ENCODE measurements around the gene FKBP1A. TPM values are rescaled to one million over a fixed set of nuclear protein-coding genes. Genes with fewer than 3 reads are reported as not detected.
A peak's percentile ranks its signal among the peaks of the same experiment; 100 is the strongest.
"Not testable (repeated sequence)": the region's sequence is repeated elsewhere in the genome, so short reads cannot be mapped to it uniquely, and the experiment has no call there.

The FKBP1A gene
- total RNA-seq, 4 donors from 2014 or later = 76.2 to 132 (median 102) TPM

GRCh38 chr20:1403624-1404023, 10.8 kb upstream of the FKBP1A start:
- intact Hi-C loops (cut with DNase I) = no loop called here
- Histone ChIP-seq H3K4me3 (no peak overlapping the region), H3K27ac (no peak overlapping the region), H3K27me3 (peaks cover 0 to 57% (median 0%) of the 10 kb centered on the region in 4 donors), H3K4me1 (peaks cover 0 to 15% (median 0%) of the 10 kb centered on the region in 3 donors), H3K36me3 (no peaks in the 10 kb centered on the region), H3K9me3 (no peaks in the 10 kb centered on the region)
- no peak for DNase-seq
- TF ChIP-seq CTCF (IDR thresholded peaks at IDR 0.05) (no peak), POLR2A (IDR thresholded peaks at IDR 0.05) (no peak)
- WGBS, 2 donors = 77 to 100% methylated on average over 1 of the region's 1 CpG

GRCh38 chr20:1402149-1402548, 9.3 kb upstream of the FKBP1A start:
- 68 to 74% methylated on average over 7 of the region's 7 CpGs for WGBS, 2 donors
- peaks cover 0 to 72% (median 0%) of the 10 kb centered on the region in 4 donors for H3K27me3 ChIP-seq
- no peaks in the 10 kb centered on the region for H3K9me3 ChIP-seq
- no peaks in the 10 kb centered on the region for H3K36me3 ChIP-seq
- peaks cover 0 to 20% (median 0%) of the 10 kb centered on the region in 3 donors for H3K4me1 ChIP-seq
- TF ChIP-seq POLR2A (IDR thresholded peaks at IDR 0.05) = no peak
- DNase-seq = no peak
- no peak overlapping the region for H3K4me3 ChIP-seq
- intact Hi-C loops (cut with DNase I) = no loop called here
- H3K27ac ChIP-seq = no peak overlapping the region

- no peak for TF ChIP-seq CTCF (IDR thresholded peaks at IDR 0.05)
- no peak for TF ChIP-seq POLR2A (IDR thresholded peaks at IDR 0.05)
- 80 to 88% methylated on average over 3 of the region's 3 CpGs for WGBS, 2 donors
- Histone ChIP-seq H3K4me3 (no peak overlapping the region), H3K27ac (no peak overlapping the region), H3K4me1 (peaks cover 0 to 20% (median 0%) of the 10 kb centered on the region in 3 donors), H3K9me3 (no peaks in the 10 kb centered on the region), H3K27me3 (peaks cover 0 to 79% (median 0%) of the 10 kb centered on the region in 4 donors), H3K36me3 (no peaks in the 10 kb centered on the region)
- DNase-seq = no peak
- intact Hi-C loops (cut with DNase I) = no loop called here
Observed at GRCh38 chr20:1401451-1401907, 8.6 kb upstream of the FKBP1A start.

GRCh38 chr20:1399678-1400366, 7.0 kb upstream of the FKBP1A start:
- H3K9me3 ChIP-seq, H3K36me3 ChIP-seq, H3K27ac ChIP-seq, H3K4me3 ChIP-seq, DNase-seq: not testable (repeated sequence)
- Histone ChIP-seq H3K4me1 (peaks cover 0 to 20% (median 0%) of the 10 kb centered on the region in 3 donors), H3K27me3 (peaks cover 0 to 86% (median 0%) of the 10 kb centered on the region in 4 donors)
- intact Hi-C loops (cut with DNase I) = loop anchor here (10.0 kb wide), 1 partner anchor 85 kb away; no protein-coding TSS in a partner anchor
- WGBS, 2 donors = 37 to 41% methylated on average over 8 of the region's 8 CpGs

GRCh38 chr20:1398185-1398584, 5.3 kb upstream of the FKBP1A start:
- WGBS, 2 donors = 23 to 46% methylated on average over 6 to 7 of the region's 7 CpGs

GRCh38 chr20:1397710-1398109, 4.9 kb upstream of the FKBP1A start:
- H3K9me3 ChIP-seq = no peaks in the 10 kb centered on the region
- peak in 3 of 6 experiments; percentile 12 to 20 (median 13) for TF ChIP-seq CTCF (IDR thresholded peaks at IDR 0.05)
- TF ChIP-seq POLR2A (IDR thresholded peaks at IDR 0.05) = no peak
- H3K27me3 ChIP-seq = peaks cover 0 to 69% (median 0%) of the 10 kb centered on the region in 4 donors
- 75 to 76% methylated on average over 4 of the region's 4 CpGs for WGBS, 2 donors
- intact Hi-C loops (cut with DNase I) = loop anchor here (10.0 kb wide), 1 partner anchor 83 kb away; no protein-coding TSS in a partner anchor
- no peak overlapping the region for H3K27ac ChIP-seq
- H3K4me1 ChIP-seq = peaks cover 0 to 28% (median 6%) of the 10 kb centered on the region in 3 donors
- no peak overlapping the region for H3K4me3 ChIP-seq
- H3K36me3 ChIP-seq = no peaks in the 10 kb centered on the region
- DNase-seq = no peak

More at GRCh38 chr20:1398185-1398584, 5.3 kb upstream of the FKBP1A start:
- H3K9me3 ChIP-seq, H3K36me3 ChIP-seq, H3K4me3 ChIP-seq, DNase-seq, H3K27ac ChIP-seq: not testable (repeated sequence)
- H3K27me3 ChIP-seq = peaks cover 0 to 74% (median 0%) of the 10 kb centered on the region in 4 donors
- peaks cover 0 to 27% (median 6%) of the 10 kb centered on the region in 3 donors for H3K4me1 ChIP-seq
- intact Hi-C loops (cut with DNase I) = loop anchor here (10.0 kb wide), 1 partner anchor 83 kb away; no protein-coding TSS in a partner anchor
